Colonic mucosa (tissue), 4 donors: ENCODE data around the gene SMIM36. TPM values are rescaled to one million over a fixed set of nuclear protein-coding genes. Genes with fewer than 3 reads are reported as not detected.

Experiments used
- DNase-seq: peaks from one replicate; pipeline ENCODE4 v3.0.0-alpha.2; 2020
- H3K27ac ChIP-seq: fragments of 200-600 bp; one replicate; pipeline ENCODE4 v1.8.0; 2021
- H3K27me3 ChIP-seq: fragments of 200-600 bp; one replicate; pipeline ENCODE4 v1.8.0; 2021
- H3K36me3 ChIP-seq: fragments of 200-600 bp; one replicate; pipeline ENCODE4 v1.8.0; 2021
- H3K4me1 ChIP-seq: fragments of 200-600 bp; one replicate; pipeline ENCODE4 v1.8.0; 2021; ENCODE audit warnings: mild to moderate bottlenecking
- H3K4me3 ChIP-seq: fragments of 200-600 bp; one replicate; pipeline ENCODE4 v1.8.0; 2021
- H3K9ac ChIP-seq, 2 donors: one replicate each; pipeline ENCODE4 v1.7.0; 2013; ENCODE audit warnings: control low read depth in 2 of 2, low read depth in 2 of 2, low read length in 2 of 2
- H3K9me3 ChIP-seq: fragments of 200-600 bp; one replicate; pipeline ENCODE4 v1.8.0; 2021
- intact Hi-C: fragments of 100-400 bp; cut with DNase I; formaldehyde crosslinking; loops from one replicate; pipeline ENCODE4 v1.14.1; 2022
- total RNA-seq, 2 donors: library from RNA; stranded (reverse); fragmentation: NEBNext Ultra II Directional in 1 of 2; extraction: Animal tissue kit (Norgen Biotek cat#: 25700) in 1 of 2; gene quantifications; one replicate each; pipeline ENCODE4 v1.2.1, GENCODE V29; 2021
- TF ChIP-seq, protein P1 (sequence below): fragments of 200-600 bp; IDR thresholded peaks from one replicate; pipeline ENCODE4 v1.8.0; 2022; ENCODE audit warnings: antibody characterized with exemption, mild to moderate bottlenecking
- donor health status: healthy.
- donor health status: DM: no; HTN: no; CAD: no.
- donor health status: DM: no; HTN: no; CAD: no.

The SMIM36 gene
- total RNA-seq, 2 donors from 2014 or later: not detected

GRCh38 chr17:55487695-55488432, 23.4 kb downstream of the SMIM36 start:
- Histone ChIP-seq H3K9me3 (no peaks in the 10 kb centered on the region), H3K4me3 (no peak overlapping the region), H3K4me1 (no peaks in the 10 kb centered on the region), H3K36me3 (no peaks in the 10 kb centered on the region), H3K27ac (no peak overlapping the region), H3K27me3 (no peaks in the 10 kb centered on the region), H3K9ac (no peak overlapping the region)
- TF ChIP-seq, protein P1, sequence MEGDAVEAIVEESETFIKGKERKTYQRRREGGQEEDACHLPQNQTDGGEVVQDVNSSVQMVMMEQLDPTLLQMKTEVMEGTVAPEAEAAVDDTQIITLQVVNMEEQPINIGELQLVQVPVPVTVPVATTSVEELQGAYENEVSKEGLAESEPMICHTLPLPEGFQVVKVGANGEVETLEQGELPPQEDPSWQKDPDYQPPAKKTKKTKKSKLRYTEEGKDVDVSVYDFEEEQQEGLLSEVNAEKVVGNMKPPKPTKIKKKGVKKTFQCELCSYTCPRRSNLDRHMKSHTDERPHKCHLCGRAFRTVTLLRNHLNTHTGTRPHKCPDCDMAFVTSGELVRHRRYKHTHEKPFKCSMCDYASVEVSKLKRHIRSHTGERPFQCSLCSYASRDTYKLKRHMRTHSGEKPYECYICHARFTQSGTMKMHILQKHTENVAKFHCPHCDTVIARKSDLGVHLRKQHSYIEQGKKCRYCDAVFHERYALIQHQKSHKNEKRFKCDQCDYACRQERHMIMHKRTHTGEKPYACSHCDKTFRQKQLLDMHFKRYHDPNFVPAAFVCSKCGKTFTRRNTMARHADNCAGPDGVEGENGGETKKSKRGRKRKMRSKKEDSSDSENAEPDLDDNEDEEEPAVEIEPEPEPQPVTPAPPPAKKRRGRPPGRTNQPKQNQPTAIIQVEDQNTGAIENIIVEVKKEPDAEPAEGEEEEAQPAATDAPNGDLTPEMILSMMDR: no peak
- DNase-seq: no peak
- intact Hi-C loops: no loop called here

- Histone ChIP-seq H3K9ac (no peak overlapping the region), H3K27me3 (no peaks in the 10 kb centered on the region), H3K4me1 (no peaks in the 10 kb centered on the region), H3K9me3 (no peaks in the 10 kb centered on the region), H3K36me3 (no peaks in the 10 kb centered on the region), H3K4me3 (no peak overlapping the region), H3K27ac (no peak overlapping the region)
- TF ChIP-seq, protein P1: no peak
- DNase-seq: no peak
- intact Hi-C loops: no loop called here
Measured at GRCh38 chr17:55484575-55484974, 26.7 kb downstream of the SMIM36 start.

DNA sequence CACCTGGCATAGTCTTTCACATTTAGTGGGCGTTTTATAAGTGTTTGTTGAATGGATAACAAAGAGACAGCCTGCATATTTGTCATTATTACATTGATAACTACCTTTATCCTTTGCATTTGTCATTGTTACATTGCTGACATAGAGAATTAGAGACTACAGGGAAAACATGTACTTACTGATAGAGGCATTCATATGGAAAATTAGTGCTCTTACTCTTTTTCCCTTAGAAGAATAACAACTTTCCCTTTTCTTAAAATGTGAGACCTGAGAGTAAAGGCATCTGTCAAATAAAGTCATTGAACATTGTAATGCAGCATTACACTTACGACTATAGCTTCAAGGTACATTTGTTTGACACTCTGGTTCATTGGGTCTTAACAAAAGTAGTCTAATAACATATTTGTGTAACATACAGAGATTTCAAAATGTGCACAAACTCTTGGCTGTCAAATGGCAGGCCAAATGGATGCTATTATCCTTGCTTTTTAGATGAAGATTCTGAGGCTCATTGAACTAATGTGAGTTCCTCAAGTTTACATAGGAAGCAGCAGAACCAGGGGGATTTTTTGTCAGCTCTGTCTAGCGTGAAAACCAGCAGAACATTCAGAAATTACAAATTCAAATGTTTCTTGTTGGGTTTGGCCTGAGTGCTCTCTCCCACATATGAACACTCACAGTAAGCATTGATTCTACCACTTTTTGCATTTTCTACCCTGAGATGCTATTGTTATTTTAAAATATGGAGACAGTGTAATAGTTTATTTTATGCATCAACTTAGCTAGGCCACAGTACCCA, 28.5 kb downstream of the SMIM36 start:
- H3K36me3 ChIP-seq: no peaks in the 10 kb centered on the region
- no peak overlapping the region for H3K4me3 ChIP-seq
- H3K4me1 ChIP-seq: no peaks in the 10 kb centered on the region
- H3K27ac ChIP-seq: no peak overlapping the region
- no peaks in the 10 kb centered on the region for H3K27me3 ChIP-seq
- no peak overlapping the region for H3K9ac ChIP-seq
- intact Hi-C loops: no loop called here
- TF ChIP-seq, protein P1: no peak
- no peaks in the 10 kb centered on the region for H3K9me3 ChIP-seq
- DNase-seq: no peak

DNA sequence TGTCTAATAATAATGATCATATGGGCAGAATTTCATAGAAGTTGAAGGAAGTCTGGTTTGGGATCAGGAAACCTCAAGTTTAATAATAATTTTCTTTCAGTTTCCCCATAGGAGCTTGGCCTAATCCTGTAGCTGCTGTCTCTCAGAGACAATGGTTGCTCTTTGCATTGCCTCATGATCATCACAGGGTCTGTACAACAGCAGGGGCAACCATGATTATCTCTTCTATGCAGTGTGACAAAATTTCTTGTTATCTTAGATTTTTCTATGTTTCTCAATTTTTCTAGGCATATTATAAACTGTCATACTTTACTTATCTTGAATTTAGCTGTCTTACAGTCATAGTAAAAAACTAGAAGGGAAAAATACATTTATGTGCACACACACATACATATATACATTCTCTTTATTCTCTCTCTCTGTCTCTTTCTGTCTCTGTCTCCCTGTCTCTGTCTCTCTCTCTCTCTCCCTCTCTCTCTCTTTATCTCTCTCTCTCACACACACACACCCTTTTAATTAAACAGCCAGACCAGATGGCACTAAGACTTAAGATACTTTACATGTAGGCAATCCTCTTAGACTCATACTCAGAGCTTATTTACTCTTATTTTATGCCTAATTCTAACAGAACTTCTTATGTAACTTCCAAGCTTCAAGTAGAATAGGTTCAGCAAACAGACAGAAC, 30.5 kb downstream of the SMIM36 start:
- H3K27me3 ChIP-seq: no peaks in the 10 kb centered on the region
- intact Hi-C loops: no loop called here
- TF ChIP-seq, protein P1: no peak
- H3K4me3 ChIP-seq: no peak overlapping the region
- no peaks in the 10 kb centered on the region for H3K36me3 ChIP-seq
- no peaks in the 10 kb centered on the region for H3K9me3 ChIP-seq
- H3K4me1 ChIP-seq: no peaks in the 10 kb centered on the region
- H3K27ac ChIP-seq: no peak overlapping the region
- DNase-seq: no peak
- H3K9ac ChIP-seq: no peak overlapping the region

DNA sequence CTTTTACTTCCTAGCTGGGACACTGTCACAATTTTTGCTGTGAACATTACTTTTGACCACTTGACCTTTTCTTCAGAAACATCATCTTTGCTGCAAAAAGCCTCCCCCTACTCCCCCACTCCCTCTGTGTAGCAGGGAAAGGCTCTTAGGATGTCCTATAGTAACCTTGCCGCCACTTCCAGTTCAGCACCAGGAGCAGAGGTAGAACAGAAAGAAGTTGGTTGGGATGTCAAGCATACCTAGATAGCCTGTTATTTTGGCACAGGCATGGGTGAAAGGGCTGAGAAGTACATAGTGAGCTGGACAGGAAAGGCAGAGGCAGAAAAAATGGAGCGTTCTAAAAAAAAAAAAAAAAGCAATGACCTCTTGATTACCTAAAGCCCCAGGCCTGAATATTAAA, 31.3 kb downstream of the SMIM36 start:
- TF ChIP-seq, protein P1: no peak
- intact Hi-C loops: no loop called here
- H3K4me3 ChIP-seq: no peak overlapping the region
- no peaks in the 10 kb centered on the region for H3K36me3 ChIP-seq
- H3K4me1 ChIP-seq: no peaks in the 10 kb centered on the region
- no peaks in the 10 kb centered on the region for H3K9me3 ChIP-seq
- no peak overlapping the region for H3K27ac ChIP-seq
- DNase-seq: no peak
- no peak overlapping the region for H3K9ac ChIP-seq
- H3K27me3 ChIP-seq: no peaks in the 10 kb centered on the region
